Smooth muscle cell (in vitro differentiated cells): ENCODE measurements around the gene DNAH5. TPM values are rescaled to one million over a fixed set of nuclear protein-coding genes. Genes with fewer than 3 reads are reported as not detected.
A peak's percentile ranks its signal among the peaks of the same experiment; 100 is the strongest.

Source experiments
- DNase-seq: peaks from one replicate; lab custom pipeline; 2025; ENCODE audit not compliant: unreplicated experiment; lab: John Stamatoyannopoulos, UW
- H2AFZ ChIP-seq: fragments of 200-600 bp; sonication (generic); 2 replicates; pipeline ENCODE4 v1.6.0; 2016; ENCODE audit warnings: antibody characterized with exemption, low read depth, mild to moderate bottlenecking
- H3F3A ChIP-seq: fragments of 200-600 bp; sonication (generic); 2 replicates; pipeline ENCODE4 v1.6.0; 2017; ENCODE audit warnings: antibody characterized with exemption, low read depth
- H3K27ac ChIP-seq: fragments of 200-600 bp; sonication (generic); 2 replicates; pipeline ENCODE4 v1.5.1; 2016; ENCODE audit warnings: low read depth, mild to moderate bottlenecking
- H3K27me3 ChIP-seq: fragments of 200-600 bp; sonication (generic); 2 replicates; pipeline ENCODE4 v1.6.1; 2016; ENCODE audit warnings: low read depth, mild to moderate bottlenecking
- H3K36me3 ChIP-seq: fragments of 200-600 bp; sonication (generic); 2 replicates; pipeline ENCODE4 v1.5.1; 2016; ENCODE audit warnings: low read depth
- H3K4me1 ChIP-seq: fragments of 200-600 bp; sonication (generic); 2 replicates; pipeline ENCODE4 v1.5.1; 2016; ENCODE audit warnings: low read depth
- H3K4me2 ChIP-seq: fragments of 200-600 bp; sonication (generic); 2 replicates; pipeline ENCODE4 v1.6.0; 2016; ENCODE audit warnings: mild to moderate bottlenecking
- H3K4me3 ChIP-seq: fragments of 200-600 bp; sonication (generic); 2 replicates; pipeline ENCODE4 v1.5.1; 2016; ENCODE audit warnings: mild to moderate bottlenecking
- H3K79me2 ChIP-seq: fragments of 200-600 bp; sonication (generic); 2 replicates; pipeline ENCODE4 v1.6.0; 2016; ENCODE audit warnings: low read depth, mild to moderate bottlenecking
- H3K9ac ChIP-seq: fragments of 200-600 bp; sonication (generic); 2 replicates; pipeline ENCODE4 v1.6.0; 2016; ENCODE audit warnings: low read depth
- H3K9me3 ChIP-seq: fragments of 200-600 bp; sonication (generic); replicated peaks from 2 replicates; pipeline ENCODE4 v1.5.1; 2016; ENCODE audit warnings: low read depth
- H4K20me1 ChIP-seq: fragments of 200-600 bp; sonication (generic); 2 replicates; pipeline ENCODE4 v1.6.0; 2016; ENCODE audit warnings: low read depth
- WGBS: methylation state at CpG from one replicate; pipeline ENCODE4 v1.1.7; 2016; ENCODE audit warnings: low lambda C conversion rate; 5-methylcytosine and 5-hydroxymethylcytosine counted together
- polyA plus RNA-seq: library from polyadenylated mRNA; unstranded; fragments of >200 nt; fragmentation: Nextera tagmentation; extraction: Ambion mirVana; gene quantifications from 2 replicates; pipeline ENCODE4 v1.2.1, GENCODE V29; 2016
- total RNA-seq: library from RNA; depleted of rRNA; stranded (reverse); fragments of >200 nt; gene quantifications from 2 replicates; pipeline ENCODE4 v1.2.3, GENCODE V29; 2014
- TF ChIP-seq, protein P1 (sequence below): fragments of 200-600 bp; sonication (generic); IDR thresholded peaks from 2 replicates; pipeline ENCODE4 v1.5.1; 2017; ENCODE audit warnings: borderline replicate concordance, mild to moderate bottlenecking, antibody characterized with exemption; ENCODE audit not compliant: insufficient read depth, poor library complexity, severe bottlenecking

The DNAH5 gene
- total and polyA plus RNA-seq, 2 experiments from 2014 or later, result 0.04 to 0.33 TPM

DNA sequence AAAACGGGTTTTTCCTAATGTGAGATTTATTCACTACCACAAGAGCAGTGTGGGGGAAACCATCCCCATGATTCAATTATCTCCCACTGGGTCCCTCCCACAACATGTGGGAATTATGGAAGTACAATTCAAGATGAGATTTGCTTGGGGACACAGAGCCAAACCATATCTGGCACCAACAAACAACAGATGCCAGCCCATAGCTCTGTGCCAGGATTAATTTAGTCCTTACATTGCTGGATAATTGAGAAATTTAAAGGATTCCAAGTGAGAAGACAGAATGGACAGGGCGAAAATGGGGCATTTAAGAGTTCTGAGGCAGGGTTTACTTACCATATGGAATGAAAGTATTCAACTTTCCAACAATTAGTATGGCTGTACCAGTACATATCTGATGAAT, 30.8 kb upstream of the DNAH5 start:
- no peaks in the 10 kb centered on the region for H3K4me1 ChIP-seq
- H4K20me1 ChIP-seq, result no peaks in the 10 kb centered on the region
- H2AFZ ChIP-seq, result no peak overlapping the region
- H3K27ac ChIP-seq, result no peak overlapping the region
- TF ChIP-seq, protein P1, sequence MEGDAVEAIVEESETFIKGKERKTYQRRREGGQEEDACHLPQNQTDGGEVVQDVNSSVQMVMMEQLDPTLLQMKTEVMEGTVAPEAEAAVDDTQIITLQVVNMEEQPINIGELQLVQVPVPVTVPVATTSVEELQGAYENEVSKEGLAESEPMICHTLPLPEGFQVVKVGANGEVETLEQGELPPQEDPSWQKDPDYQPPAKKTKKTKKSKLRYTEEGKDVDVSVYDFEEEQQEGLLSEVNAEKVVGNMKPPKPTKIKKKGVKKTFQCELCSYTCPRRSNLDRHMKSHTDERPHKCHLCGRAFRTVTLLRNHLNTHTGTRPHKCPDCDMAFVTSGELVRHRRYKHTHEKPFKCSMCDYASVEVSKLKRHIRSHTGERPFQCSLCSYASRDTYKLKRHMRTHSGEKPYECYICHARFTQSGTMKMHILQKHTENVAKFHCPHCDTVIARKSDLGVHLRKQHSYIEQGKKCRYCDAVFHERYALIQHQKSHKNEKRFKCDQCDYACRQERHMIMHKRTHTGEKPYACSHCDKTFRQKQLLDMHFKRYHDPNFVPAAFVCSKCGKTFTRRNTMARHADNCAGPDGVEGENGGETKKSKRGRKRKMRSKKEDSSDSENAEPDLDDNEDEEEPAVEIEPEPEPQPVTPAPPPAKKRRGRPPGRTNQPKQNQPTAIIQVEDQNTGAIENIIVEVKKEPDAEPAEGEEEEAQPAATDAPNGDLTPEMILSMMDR, result no peak
- no peaks in the 10 kb centered on the region for H3K9me3 ChIP-seq
- WGBS, result 94% methylated on average over 2 of the region's 2 CpGs
- DNase-seq, result no peak
- no peaks in the 10 kb centered on the region for H3K79me2 ChIP-seq
- H3K4me2 ChIP-seq, result no peak overlapping the region
- H3K4me3 ChIP-seq, result no peak overlapping the region
- no peaks in the 10 kb centered on the region for H3K36me3 ChIP-seq
- H3K9ac ChIP-seq, result no peak overlapping the region
- peaks cover 2% of the 10 kb centered on the region for H3K27me3 ChIP-seq
- H3F3A ChIP-seq, result no peaks in the 10 kb centered on the region

DNA sequence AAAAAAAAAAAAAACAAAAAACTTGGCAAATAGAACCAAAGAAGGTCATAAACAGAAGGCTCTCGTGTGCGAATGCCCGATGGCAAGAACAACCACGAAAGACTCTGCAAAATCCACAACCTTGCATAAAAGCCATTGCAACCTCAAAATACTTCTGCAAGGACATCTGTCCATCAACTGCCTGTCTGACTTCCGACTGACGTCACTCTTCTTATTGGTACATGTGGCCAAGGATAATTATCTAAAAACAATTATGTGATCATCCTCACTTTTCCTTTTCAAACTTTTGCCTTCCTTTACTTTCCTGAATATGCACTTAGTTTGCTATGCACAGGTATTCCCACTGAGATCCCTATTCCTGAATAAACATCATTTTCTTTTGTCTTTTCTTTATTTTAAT, 29.2 kb upstream of the DNAH5 start:
- WGBS, result 90% methylated on average over 6 of the region's 6 CpGs
- TF ChIP-seq, protein P1, result no peak
- no peaks in the 10 kb centered on the region for H3K9me3 ChIP-seq
- H3K9ac ChIP-seq, result no peak overlapping the region
- H3K4me3 ChIP-seq, result no peak overlapping the region
- H2AFZ ChIP-seq, result no peak overlapping the region
- H3K36me3 ChIP-seq, result no peaks in the 10 kb centered on the region
- no peak overlapping the region for H3K4me2 ChIP-seq
- no peaks in the 10 kb centered on the region for H3K79me2 ChIP-seq
- DNase-seq, result no peak
- H3K27me3 ChIP-seq, result peaks cover 2% of the 10 kb centered on the region
- no peaks in the 10 kb centered on the region for H3F3A ChIP-seq
- H3K4me1 ChIP-seq, result no peaks in the 10 kb centered on the region
- H4K20me1 ChIP-seq, result no peaks in the 10 kb centered on the region
- no peak overlapping the region for H3K27ac ChIP-seq

DNA sequence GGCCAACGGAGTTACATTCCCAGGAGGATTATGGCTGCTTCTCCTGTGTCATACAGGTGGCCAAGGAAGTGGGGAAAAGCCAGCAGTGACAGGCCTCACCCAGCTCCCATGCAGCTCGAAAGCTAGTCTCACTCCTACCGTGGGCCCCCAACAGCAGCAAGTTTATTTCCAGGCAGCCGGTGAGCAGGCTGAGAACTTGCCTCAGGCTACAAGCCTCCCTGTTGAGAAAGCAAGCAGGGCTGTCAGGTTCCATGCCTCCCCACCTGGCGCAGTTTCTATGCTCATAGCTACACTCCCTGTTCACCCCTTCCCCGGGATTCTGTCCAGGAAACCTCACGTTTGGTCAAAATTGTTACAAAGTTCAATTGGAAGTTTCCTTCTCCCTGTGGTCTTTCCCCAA, 27.5 kb upstream of the DNAH5 start:
- Histone ChIP-seq H3K4me1 (no peaks in the 10 kb centered on the region), H3K79me2 (no peaks in the 10 kb centered on the region), H4K20me1 (no peaks in the 10 kb centered on the region), H3F3A (no peaks in the 10 kb centered on the region), H3K27me3 (peaks cover 2% of the 10 kb centered on the region), H3K36me3 (no peaks in the 10 kb centered on the region), H2AFZ (no peak overlapping the region), H3K9me3 (no peaks in the 10 kb centered on the region), H3K4me2 (no peak overlapping the region), H3K27ac (no peak overlapping the region), H3K9ac (no peak overlapping the region), H3K4me3 (no peak overlapping the region)
- TF ChIP-seq, protein P1, result no peak
- DNase-seq, result no peak
- WGBS, result 64% methylated on average over 7 of the region's 7 CpGs

DNA sequence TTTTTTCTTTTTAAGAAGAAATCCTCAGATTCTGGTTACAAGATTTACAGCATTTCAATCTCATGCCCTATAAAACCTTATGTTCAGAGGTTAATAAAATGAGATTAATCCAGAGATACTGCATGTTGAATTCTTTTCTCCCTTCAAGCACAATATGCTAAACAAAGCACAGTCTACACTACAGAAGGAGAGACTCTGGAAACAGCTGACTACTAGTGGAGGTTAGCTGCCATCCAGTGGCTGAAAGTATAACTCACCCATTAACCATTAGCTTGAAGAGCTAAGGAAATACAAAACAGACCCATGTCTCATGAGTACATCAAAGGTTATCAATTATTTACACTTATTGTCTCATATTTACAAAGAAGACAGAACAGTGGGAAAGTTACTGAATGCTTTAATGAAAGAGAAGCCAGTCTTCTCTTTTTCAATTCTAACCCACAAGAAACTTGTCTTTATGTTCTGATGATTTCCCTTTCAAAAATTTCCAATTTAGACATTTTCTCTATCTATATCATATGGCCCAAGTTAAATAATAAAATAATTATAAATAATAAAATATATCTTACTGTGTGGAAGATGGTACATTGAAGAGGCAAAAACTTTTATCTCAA, 12.7 kb upstream of the DNAH5 start:
- Histone ChIP-seq H3K4me2 (no peak overlapping the region), H3K79me2 (no peaks in the 10 kb centered on the region), H2AFZ (no peak overlapping the region), H3K27ac (no peak overlapping the region), H3F3A (no peaks in the 10 kb centered on the region), H3K27me3 (no peaks in the 10 kb centered on the region), H3K9ac (no peak overlapping the region), H3K4me1 (no peaks in the 10 kb centered on the region), H3K9me3 (no peaks in the 10 kb centered on the region), H3K36me3 (no peaks in the 10 kb centered on the region), H4K20me1 (no peaks in the 10 kb centered on the region), H3K4me3 (no peak overlapping the region)
- DNase-seq, result no peak
- TF ChIP-seq, protein P1, result peak; percentile 71
